ENCODE measurements around the gene LYPLAL1.

Gene LYPLAL1

DNA sequence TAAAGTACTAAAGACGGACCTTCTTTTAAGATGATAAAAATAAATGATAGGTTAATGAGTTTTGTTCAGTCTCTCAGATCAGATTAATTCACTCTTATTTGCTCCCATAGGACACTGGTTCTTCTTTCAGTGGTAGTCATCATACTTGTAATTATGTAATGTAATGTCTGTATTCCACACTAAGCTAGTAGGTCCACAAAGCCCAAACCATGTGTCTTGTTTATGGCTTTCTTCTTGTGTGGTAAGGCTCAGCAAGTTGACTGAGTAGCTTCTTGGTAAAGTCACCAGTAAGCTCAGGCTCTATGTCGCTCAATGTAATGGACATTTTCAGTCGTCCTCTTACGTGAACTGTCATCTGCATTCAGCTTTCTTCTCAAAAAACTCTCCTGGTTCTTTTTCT is 2.5 kb downstream of the LYPLAL1 start:
- Histone ChIP-seq H3F3A (ENCODE audit: control insufficient read depth, insufficient read depth) (peaks cover 5% of the 10 kb centered on the region; the same call in 1 of the 2 replicates), H3K36me3 (ENCODE audit: control insufficient read depth, low read length) (peaks cover 59% of the 10 kb centered on the region), H3K9me2 (replicated peaks; ENCODE audit: control insufficient read depth, low read length) (no peaks in the 10 kb centered on the region), H3K27me3 (ENCODE audit: control insufficient read depth, low read length) (no peaks in the 10 kb centered on the region), H3K4me1 (ENCODE audit: control insufficient read depth, low read length) (peaks cover 57% of the 10 kb centered on the region), H3K4me3 (ENCODE audit: low read length) (peak overlapping the region; percentile 83), H3K9me3 (ENCODE audit: control insufficient read depth, insufficient read depth, low read length) (no peaks in the 10 kb centered on the region), H3K27ac (ENCODE audit: low read depth, low read length) (no peak overlapping the region), H3K79me2 (ENCODE audit: control insufficient read depth, low read length) (peaks cover 50% of the 10 kb centered on the region), H4K20me1 (ENCODE audit: control insufficient read depth, insufficient read depth, low read depth, low read length) (no peaks in the 10 kb centered on the region), H3K4me2 (ENCODE audit: low read length) (peak overlapping the region; percentile 74)
- TF ChIP-seq, protein P1, sequence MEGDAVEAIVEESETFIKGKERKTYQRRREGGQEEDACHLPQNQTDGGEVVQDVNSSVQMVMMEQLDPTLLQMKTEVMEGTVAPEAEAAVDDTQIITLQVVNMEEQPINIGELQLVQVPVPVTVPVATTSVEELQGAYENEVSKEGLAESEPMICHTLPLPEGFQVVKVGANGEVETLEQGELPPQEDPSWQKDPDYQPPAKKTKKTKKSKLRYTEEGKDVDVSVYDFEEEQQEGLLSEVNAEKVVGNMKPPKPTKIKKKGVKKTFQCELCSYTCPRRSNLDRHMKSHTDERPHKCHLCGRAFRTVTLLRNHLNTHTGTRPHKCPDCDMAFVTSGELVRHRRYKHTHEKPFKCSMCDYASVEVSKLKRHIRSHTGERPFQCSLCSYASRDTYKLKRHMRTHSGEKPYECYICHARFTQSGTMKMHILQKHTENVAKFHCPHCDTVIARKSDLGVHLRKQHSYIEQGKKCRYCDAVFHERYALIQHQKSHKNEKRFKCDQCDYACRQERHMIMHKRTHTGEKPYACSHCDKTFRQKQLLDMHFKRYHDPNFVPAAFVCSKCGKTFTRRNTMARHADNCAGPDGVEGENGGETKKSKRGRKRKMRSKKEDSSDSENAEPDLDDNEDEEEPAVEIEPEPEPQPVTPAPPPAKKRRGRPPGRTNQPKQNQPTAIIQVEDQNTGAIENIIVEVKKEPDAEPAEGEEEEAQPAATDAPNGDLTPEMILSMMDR (IDR thresholded peaks at IDR 0.05; ENCODE audit: low read depth, low read length, poor library complexity, severe bottlenecking), result no peak
- no peak for TF ChIP-seq EZH2phosphoT487 (IDR thresholded peaks at IDR 0.05; ENCODE audit: borderline replicate concordance, low read length)

DNA sequence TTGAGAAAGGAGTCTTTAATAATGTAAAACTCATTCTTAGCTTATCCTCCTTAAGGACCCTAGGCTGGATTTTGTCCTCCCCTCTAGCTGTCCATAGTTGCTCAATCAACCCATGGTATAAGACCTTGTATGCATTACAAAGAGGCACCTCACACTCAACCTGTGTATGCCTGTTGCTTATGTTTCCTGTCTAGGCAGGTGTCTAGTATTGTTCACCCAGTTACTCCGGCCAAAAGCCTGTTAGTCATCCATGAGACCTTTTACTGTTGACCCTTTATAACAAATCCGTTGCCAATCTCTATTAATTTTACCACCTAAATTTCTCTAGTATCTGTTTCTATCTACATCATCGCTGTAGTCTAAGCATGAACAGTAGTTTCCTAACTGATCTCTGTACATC is 3.7 kb downstream of the LYPLAL1 start:
- Histone ChIP-seq H3K79me2 (ENCODE audit: control insufficient read depth, low read length) (peaks cover 58% of the 10 kb centered on the region), H4K20me1 (ENCODE audit: control insufficient read depth, insufficient read depth, low read depth, low read length) (no peaks in the 10 kb centered on the region), H3F3A (ENCODE audit: control insufficient read depth, insufficient read depth) (peaks cover 5% of the 10 kb centered on the region; the same call in 1 of the 2 replicates), H3K27ac (ENCODE audit: low read depth, low read length) (no peak overlapping the region), H3K4me2 (ENCODE audit: low read length) (peak overlapping the region; percentile 74), H3K36me3 (ENCODE audit: control insufficient read depth, low read length) (peaks cover 69% of the 10 kb centered on the region), H3K9me2 (replicated peaks; ENCODE audit: control insufficient read depth, low read length) (no peaks in the 10 kb centered on the region), H3K4me1 (ENCODE audit: control insufficient read depth, low read length) (peaks cover 47% of the 10 kb centered on the region), H3K9me3 (ENCODE audit: control insufficient read depth, insufficient read depth, low read length) (no peaks in the 10 kb centered on the region), H3K4me3 (ENCODE audit: low read length) (peak overlapping the region; percentile 13; the same call in 1 of the 2 replicates), H3K27me3 (ENCODE audit: control insufficient read depth, low read length) (no peaks in the 10 kb centered on the region)
- no peak for TF ChIP-seq EZH2phosphoT487 (IDR thresholded peaks at IDR 0.05; ENCODE audit: borderline replicate concordance, low read length)
- TF ChIP-seq, protein P1 (IDR thresholded peaks at IDR 0.05; ENCODE audit: low read depth, low read length, poor library complexity, severe bottlenecking), result no peak

DNA sequence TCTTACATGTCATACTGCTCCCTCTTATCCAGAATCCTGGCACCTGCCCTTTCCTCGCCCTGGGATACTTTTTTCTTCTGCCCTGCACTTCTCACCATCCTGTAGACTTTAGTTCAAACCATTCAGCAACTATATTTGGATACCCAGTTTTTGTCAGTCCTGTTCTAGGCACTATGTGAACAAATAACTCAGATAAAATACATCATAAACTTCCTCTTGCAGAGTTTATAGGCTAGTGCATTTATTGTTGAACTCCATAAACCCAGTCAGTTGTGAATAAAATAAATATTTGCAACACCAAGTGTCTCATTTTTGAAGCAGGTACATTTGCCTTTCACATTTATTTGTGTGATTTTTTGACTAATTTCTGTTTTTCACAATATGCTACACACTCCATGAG is 4.3 kb downstream of the LYPLAL1 start:
- Histone ChIP-seq H3K36me3 (ENCODE audit: control insufficient read depth, low read length) (peaks cover 75% of the 10 kb centered on the region), H3K79me2 (ENCODE audit: control insufficient read depth, low read length) (peaks cover 61% of the 10 kb centered on the region), H3K9me3 (ENCODE audit: control insufficient read depth, insufficient read depth, low read length) (no peaks in the 10 kb centered on the region), H3K27ac (ENCODE audit: low read depth, low read length) (no peak overlapping the region), H3K4me1 (ENCODE audit: control insufficient read depth, low read length) (peaks cover 41% of the 10 kb centered on the region), H4K20me1 (ENCODE audit: control insufficient read depth, insufficient read depth, low read depth, low read length) (no peaks in the 10 kb centered on the region), H3K9me2 (replicated peaks; ENCODE audit: control insufficient read depth, low read length) (no peaks in the 10 kb centered on the region), H3K4me3 (ENCODE audit: low read length) (peak overlapping the region; percentile 13; the same call in 1 of the 2 replicates), H3F3A (ENCODE audit: control insufficient read depth, insufficient read depth) (peaks cover 5% of the 10 kb centered on the region; the same call in 1 of the 2 replicates), H3K4me2 (ENCODE audit: low read length) (peak overlapping the region; percentile 74), H3K27me3 (ENCODE audit: control insufficient read depth, low read length) (no peaks in the 10 kb centered on the region)
- TF ChIP-seq, protein P1 (IDR thresholded peaks at IDR 0.05; ENCODE audit: low read depth, low read length, poor library complexity, severe bottlenecking), result no peak
- TF ChIP-seq EZH2phosphoT487 (IDR thresholded peaks at IDR 0.05; ENCODE audit: borderline replicate concordance, low read length), result no peak
